B cell (primary cell): ENCODE results near the gene SUPT5H.

Experiments used
- EZH2 ChIP-seq: IDR thresholded peaks from 2 replicates; pipeline ENCODE4 v1.6.1; 2012; ENCODE audit warnings: borderline replicate concordance, low read depth, mild to moderate bottlenecking, moderate library complexity, low read length; ENCODE audit not compliant: insufficient read depth, poor library complexity, severe bottlenecking
- TF ChIP-seq, protein P1 (sequence below): fragments of 200-600 bp; IDR thresholded peaks from one replicate; pipeline ENCODE4 v1.8.0; 2022; ENCODE audit warnings: antibody characterized with exemption, mild to moderate bottlenecking

DNA sequence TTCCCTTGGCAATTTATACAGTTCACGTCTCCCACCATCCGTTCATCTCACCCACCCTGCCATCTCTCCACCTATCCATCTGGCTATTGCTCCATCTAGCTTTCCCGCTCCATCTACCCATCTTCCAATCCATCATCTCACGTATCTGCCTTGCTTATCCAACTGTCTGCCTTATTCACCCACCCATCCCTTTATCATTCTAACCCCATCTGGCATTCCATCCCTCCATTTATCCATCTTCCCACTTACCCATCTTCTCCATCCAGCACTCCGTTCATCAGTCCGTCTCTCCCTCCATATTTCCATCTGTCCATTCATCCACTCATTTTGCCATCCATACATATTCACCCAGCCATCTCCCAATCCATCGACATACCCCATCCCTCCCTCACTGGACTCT lies 19.6 kb upstream of the SUPT5H start:
- TF ChIP-seq, protein P1, sequence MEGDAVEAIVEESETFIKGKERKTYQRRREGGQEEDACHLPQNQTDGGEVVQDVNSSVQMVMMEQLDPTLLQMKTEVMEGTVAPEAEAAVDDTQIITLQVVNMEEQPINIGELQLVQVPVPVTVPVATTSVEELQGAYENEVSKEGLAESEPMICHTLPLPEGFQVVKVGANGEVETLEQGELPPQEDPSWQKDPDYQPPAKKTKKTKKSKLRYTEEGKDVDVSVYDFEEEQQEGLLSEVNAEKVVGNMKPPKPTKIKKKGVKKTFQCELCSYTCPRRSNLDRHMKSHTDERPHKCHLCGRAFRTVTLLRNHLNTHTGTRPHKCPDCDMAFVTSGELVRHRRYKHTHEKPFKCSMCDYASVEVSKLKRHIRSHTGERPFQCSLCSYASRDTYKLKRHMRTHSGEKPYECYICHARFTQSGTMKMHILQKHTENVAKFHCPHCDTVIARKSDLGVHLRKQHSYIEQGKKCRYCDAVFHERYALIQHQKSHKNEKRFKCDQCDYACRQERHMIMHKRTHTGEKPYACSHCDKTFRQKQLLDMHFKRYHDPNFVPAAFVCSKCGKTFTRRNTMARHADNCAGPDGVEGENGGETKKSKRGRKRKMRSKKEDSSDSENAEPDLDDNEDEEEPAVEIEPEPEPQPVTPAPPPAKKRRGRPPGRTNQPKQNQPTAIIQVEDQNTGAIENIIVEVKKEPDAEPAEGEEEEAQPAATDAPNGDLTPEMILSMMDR: no peak
- no peak for TF ChIP-seq EZH2
